ENCODE measurements around the gene DNAH14. TPM values are rescaled to one million over a fixed set of nuclear protein-coding genes. Genes with fewer than 3 reads are reported as not detected.

The DNAH14 gene
- total and polyA plus RNA-seq, 2 of the 4 experiments (the other 2 are of a cell fraction): 2.7 to 3.6 TPM

- no peak overlapping the region for H2AK5ac ChIP-seq (ENCODE audit: low read depth, low read length)
- H3K27me3 ChIP-seq (ENCODE audit: control insufficient read depth, insufficient read depth, low read length): no peaks in the 10 kb centered on the region
- no peak overlapping the region for H3K4me2 ChIP-seq (ENCODE audit: low read depth, low read length)
- no peak overlapping the region for H2AFZ ChIP-seq (replicated peaks; ENCODE audit: low read length, poor library complexity)
- H3K56ac ChIP-seq (ENCODE audit: extremely low read depth, insufficient read depth, low read length): no peak overlapping the region
- BruUV-seq (replicated peaks): no TSS peak
- no peak overlapping the region for H3K14ac ChIP-seq (replicated peaks; ENCODE audit: low read depth, low read length)
- POLR2A ChIA-PET (ENCODE audit: unreplicated experiment): no interaction called here
- no peak overlapping the region for H2BK120ac ChIP-seq (ENCODE audit: low read depth, low read length)
- CTCF ChIA-PET: no interaction called here
- DNase-seq (no peak), ATAC-seq (ENCODE audit: low read depth) (no peak)
- no peak overlapping the region for H3K9ac ChIP-seq (ENCODE audit: low read depth, low read length)
- WGBS, 2 experiments (ENCODE audit: extremely low coverage in 2 of 2, insufficient read length in 1 of 2): no CpG with 5 or more reads among the region's 4 CpGs
- H2AK9ac ChIP-seq (replicated peaks; ENCODE audit: low read depth, low read length, poor library complexity): no peak overlapping the region
- H3K4me1 ChIP-seq (ENCODE audit: control insufficient read depth, insufficient read depth, low read length): no peaks in the 10 kb centered on the region
- intact Hi-C loops (cut with micrococcal nuclease): loop anchor here (5.0 kb wide), 1 partner anchor 116 kb away; no protein-coding TSS in a partner anchor
- no peak overlapping the region for H4K8ac ChIP-seq (ENCODE audit: low read depth in 2 of 2, low read length in 2 of 2)
- H2BK5ac ChIP-seq (ENCODE audit: low read depth, low read length, poor library complexity, severe bottlenecking): no peak overlapping the region
- TF ChIP-seq FOS (IDR thresholded peaks at IDR 0.05; ENCODE audit: low read depth, low read length): no peak
- TF ChIP-seq SMC3 (IDR thresholded peaks at IDR 0.05; ENCODE audit: low read depth, low read length): no peak
- no peak for TF ChIP-seq POLR2A (IDR thresholded peaks at IDR 0.05; ENCODE audit: low read depth, low read length)
- TF ChIP-seq CTCF (conservative IDR thresholded peaks at IDR 0.05; ENCODE audit: low read depth, low read length): no peak
- no peak for TF ChIP-seq RAD21 (IDR thresholded peaks at IDR 0.05; ENCODE audit: low read length)
- TF ChIP-seq RFX5 (IDR thresholded peaks at IDR 0.05; ENCODE audit: low read depth, low read length): no peak
- no peak for TF ChIP-seq RCOR1 (IDR thresholded peaks at IDR 0.05; ENCODE audit: insufficient replicate concordance, low read length)
- no peak for TF ChIP-seq USF2 (IDR thresholded peaks at IDR 0.05; ENCODE audit: low read depth, low read length)
- no peak for TF ChIP-seq ELK1 (IDR thresholded peaks at IDR 0.05; ENCODE audit: borderline replicate concordance, low read depth, low read length)
- no peak for TF ChIP-seq CEBPB (IDR thresholded peaks at IDR 0.05; ENCODE audit: low read depth, low read length)
- TF ChIP-seq MAFK (IDR thresholded peaks at IDR 0.05; ENCODE audit: low read depth, low read length): no peak
- no peak for TF ChIP-seq NFE2L2 (IDR thresholded peaks at IDR 0.05; ENCODE audit: low read depth, low read length)
- TF ChIP-seq MXI1 (IDR thresholded peaks at IDR 0.05; ENCODE audit: borderline replicate concordance, low read depth, low read length): no peak
- TF ChIP-seq MAZ (IDR thresholded peaks at IDR 0.05; ENCODE audit: borderline replicate concordance, low read depth, low read length): no peak
- no peak for TF ChIP-seq BHLHE40 (IDR thresholded peaks at IDR 0.05; ENCODE audit: low read depth, low read length)
- TF ChIP-seq CHD1 (IDR thresholded peaks at IDR 0.05; ENCODE audit: low read depth, low read length): no peak
- H3K9me1 ChIP-seq (ENCODE audit: insufficient read depth, low read length): no peaks in the 10 kb centered on the region
- H4K91ac ChIP-seq (ENCODE audit: insufficient read depth, low read depth, low read length): no peak overlapping the region
- no peak overlapping the region for H3K23ac ChIP-seq (ENCODE audit: low read depth, low read length)
- no peak overlapping the region for H2BK20ac ChIP-seq (ENCODE audit: low read depth, low read length)
- H3K36me3 ChIP-seq (ENCODE audit: control insufficient read depth, insufficient read depth, low read length): no peaks in the 10 kb centered on the region
- H3K4me3 ChIP-seq (ENCODE audit: insufficient read depth, low read depth, low read length): no peak overlapping the region
- no peaks in the 10 kb centered on the region for H4K20me1 ChIP-seq (ENCODE audit: insufficient read depth, low read length)
- H3K27ac ChIP-seq (ENCODE audit: insufficient read depth, low read length): no peak overlapping the region
- H2BK15ac ChIP-seq (ENCODE audit: low read depth, low read length): no peak overlapping the region
- in situ Hi-C loops (cut with MboI; ENCODE audit: low sequenced_read_pairs): no loop called here
- H4K5ac ChIP-seq (ENCODE audit: low read depth, low read length): no peak overlapping the region
- dilution Hi-C loops (cut with HindIII; ENCODE audit: low sequenced_read_pairs, unreplicated experiment): no loop called here
- no peak overlapping the region for H3K4ac ChIP-seq (ENCODE audit: low read depth, low read length)
- no peak overlapping the region for H3K18ac ChIP-seq (ENCODE audit: low read depth, low read length)
- no peaks in the 10 kb centered on the region for H3K79me1 ChIP-seq (ENCODE audit: low read depth in 1 of 2, low read length in 2 of 2)
- no peaks in the 10 kb centered on the region for H3K9me3 ChIP-seq (ENCODE audit: control insufficient read depth, insufficient read depth, low read length)
Measured at GRCh38 chr1:225321784-225322183, 392.3 kb downstream of the DNAH14 start.

Measured in IMR-90 (cell line).